ENCODE measurements around the gene COMMD4.

The COMMD4 gene

DNA sequence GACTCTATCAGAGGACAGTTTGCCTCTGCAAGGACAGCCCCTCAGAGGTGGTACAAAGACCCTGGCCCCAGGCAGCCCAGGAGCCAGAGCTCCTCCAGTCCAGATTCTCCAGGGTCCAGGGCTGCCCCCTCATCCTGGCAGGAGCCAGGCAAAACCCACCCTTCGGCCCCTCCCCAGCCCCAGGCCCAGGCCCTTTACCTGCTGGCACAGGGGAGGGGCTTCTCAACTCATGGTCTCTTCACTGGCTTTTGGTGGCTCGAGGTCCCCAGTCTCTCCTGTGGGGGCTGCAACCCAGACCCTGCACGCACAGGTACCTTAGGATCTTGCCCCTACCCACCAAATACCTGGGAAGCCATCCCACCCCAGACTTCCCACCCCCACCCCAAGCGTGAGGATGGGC is 19.5 kb downstream of the COMMD4 start:
- TF ChIP-seq Cebpa-rat (IDR thresholded peaks at IDR 0.05), result no peak
- H3K4me3 ChIP-seq, result no peak overlapping the region
- H3K27me3 ChIP-seq, result no peaks in the 10 kb centered on the region
- peaks cover 0 to 83% (median 22%) of the 10 kb centered on the region in 11 experiments; a peak in 15 of 22 replicates for H4K20me1 ChIP-seq
- no peak overlapping the region for H3K9ac ChIP-seq
- no peak overlapping the region for H3K27ac ChIP-seq
- peaks cover 0 to under 1% (median 0%) of the 10 kb centered on the region in 11 experiments; a peak in 1 of 22 replicates for H3K9me3 ChIP-seq (replicated peaks in 1 of 11)
- no peak overlapping the region for H3K4me2 ChIP-seq
- H3K4me1 ChIP-seq, result peaks cover 4 to 35% (median 19%) of the 10 kb centered on the region in 10 experiments
- H3K36me3 ChIP-seq, result peaks cover 36 to 86% (median 56%) of the 10 kb centered on the region in 11 experiments

DNA sequence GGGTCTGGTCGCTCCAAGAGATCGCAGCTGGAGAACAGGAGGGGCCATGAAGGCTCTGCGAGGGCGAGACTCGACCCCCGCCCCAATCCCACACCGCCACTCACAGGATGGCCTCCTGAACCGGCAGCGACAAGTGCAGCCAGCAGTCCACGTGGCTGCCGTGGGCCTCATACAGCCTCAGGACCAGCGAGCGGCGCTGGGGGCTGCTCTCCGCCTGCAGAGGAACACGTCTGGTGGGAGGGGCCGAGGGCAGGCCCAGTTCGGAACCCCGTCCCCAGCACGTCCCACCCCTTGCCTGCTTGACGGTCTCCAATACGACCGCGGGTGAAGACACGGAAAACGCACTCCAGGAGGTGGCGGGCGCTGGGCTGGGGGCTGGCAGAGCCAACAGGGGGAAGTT is 20.1 kb downstream of the COMMD4 start:
- Histone ChIP-seq H4K20me1 (peaks cover 0 to 83% (median 22%) of the 10 kb centered on the region in 11 experiments; a peak in 16 of 22 replicates), H3K27me3 (no peaks in the 10 kb centered on the region), H3K27ac (no peak overlapping the region), H3K4me3 (no peak overlapping the region), H3K9me3 (replicated peaks in 1 of 11) (no peaks in the 10 kb centered on the region), H3K9ac (no peak overlapping the region), H3K4me1 (peaks cover 0 to 28% (median 12%) of the 10 kb centered on the region in 10 experiments; a peak in 16 of 20 replicates), H3K36me3 (peaks cover 38 to 90% (median 62%) of the 10 kb centered on the region in 11 experiments), H3K4me2 (no peak overlapping the region)
- TF ChIP-seq Cebpa-rat (IDR thresholded peaks at IDR 0.05), result no peak

DNA sequence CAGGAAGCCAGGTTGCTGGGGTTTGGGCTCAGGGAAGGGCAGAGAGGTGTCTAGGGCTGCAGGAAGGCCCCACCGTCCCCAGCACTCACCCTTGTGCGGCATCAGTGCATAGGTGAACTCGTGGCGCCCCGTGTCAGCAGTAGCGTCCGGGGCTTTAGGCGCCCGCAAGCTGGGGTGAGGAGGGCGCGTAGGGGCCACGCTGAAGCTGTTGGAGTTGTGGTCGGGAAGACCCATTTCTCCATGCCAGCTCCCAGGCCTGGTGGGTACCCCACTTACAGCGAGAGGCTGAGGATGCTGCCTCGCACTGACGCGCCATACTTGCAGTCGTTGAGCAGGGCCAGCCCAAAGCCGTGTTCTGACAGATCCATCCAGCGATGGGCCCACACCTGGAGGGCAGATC is 20.7 kb downstream of the COMMD4 start:
- peaks cover 44 to 92% (median 67%) of the 10 kb centered on the region in 11 experiments for H3K36me3 ChIP-seq
- H3K27me3 ChIP-seq, result no peaks in the 10 kb centered on the region
- no peak for TF ChIP-seq Cebpa-rat (IDR thresholded peaks at IDR 0.05)
- H3K4me2 ChIP-seq, result no peak overlapping the region
- no peak overlapping the region for H3K27ac ChIP-seq
- H3K4me3 ChIP-seq, result no peak overlapping the region
- H3K9ac ChIP-seq, result no peak overlapping the region
- H3K9me3 ChIP-seq (replicated peaks in 1 of 11), result no peaks in the 10 kb centered on the region
- H3K4me1 ChIP-seq, result peaks cover 0 to 23% (median 8%) of the 10 kb centered on the region in 10 experiments; a peak in 12 of 20 replicates
- peaks cover 0 to 85% (median 24%) of the 10 kb centered on the region in 11 experiments; a peak in 16 of 22 replicates for H4K20me1 ChIP-seq

DNA sequence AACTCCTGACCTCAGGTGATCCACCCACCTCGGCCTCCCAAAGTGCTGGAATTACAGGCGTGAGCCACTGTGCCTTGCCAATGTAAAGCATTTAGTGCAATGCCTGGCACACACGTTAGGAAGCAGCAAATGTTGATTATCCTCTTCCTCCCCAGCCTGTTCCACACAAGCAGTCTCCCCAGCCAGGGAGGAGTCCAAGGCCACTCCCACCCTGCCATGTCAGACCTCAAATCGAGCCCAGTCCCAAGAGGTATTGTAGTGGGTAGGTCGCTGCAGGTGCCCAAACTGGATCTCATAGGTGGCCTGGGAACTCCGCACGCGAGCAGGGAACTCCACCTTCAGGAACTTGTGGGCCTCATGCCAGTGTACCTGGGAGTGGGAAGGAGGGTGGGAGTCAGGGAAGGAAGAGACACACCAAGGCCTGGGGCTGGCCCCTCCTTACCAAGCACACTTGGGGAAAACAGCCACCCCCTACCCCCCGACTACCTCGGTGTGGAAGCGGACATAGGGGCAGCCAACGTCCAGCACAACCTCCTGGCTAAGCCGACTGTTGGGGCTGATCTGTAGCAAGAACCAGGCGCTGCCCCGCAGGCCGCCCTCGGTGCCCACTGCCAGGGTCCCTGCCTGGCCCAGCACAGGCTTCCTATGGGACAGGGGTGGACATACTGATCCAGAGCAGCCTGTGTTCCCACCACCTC is 22.3 kb downstream of the COMMD4 start:
- no peaks in the 10 kb centered on the region for H3K9me3 ChIP-seq (replicated peaks in 1 of 11)
- H3K4me2 ChIP-seq, result no peak overlapping the region
- H3K36me3 ChIP-seq, result peaks cover 54 to 97% (median 72%) of the 10 kb centered on the region in 11 experiments
- H4K20me1 ChIP-seq, result peaks cover 0 to 85% (median 26%) of the 10 kb centered on the region in 11 experiments; a peak in 17 of 22 replicates
- peaks cover 0 to 29% (median 13%) of the 10 kb centered on the region in 10 experiments; a peak in 16 of 20 replicates for H3K4me1 ChIP-seq
- no peaks in the 10 kb centered on the region for H3K27me3 ChIP-seq
- no peak overlapping the region for H3K9ac ChIP-seq
- no peak for TF ChIP-seq Cebpa-rat (IDR thresholded peaks at IDR 0.05)
- no peak overlapping the region for H3K4me3 ChIP-seq
- H3K27ac ChIP-seq, result no peak overlapping the region

DNA sequence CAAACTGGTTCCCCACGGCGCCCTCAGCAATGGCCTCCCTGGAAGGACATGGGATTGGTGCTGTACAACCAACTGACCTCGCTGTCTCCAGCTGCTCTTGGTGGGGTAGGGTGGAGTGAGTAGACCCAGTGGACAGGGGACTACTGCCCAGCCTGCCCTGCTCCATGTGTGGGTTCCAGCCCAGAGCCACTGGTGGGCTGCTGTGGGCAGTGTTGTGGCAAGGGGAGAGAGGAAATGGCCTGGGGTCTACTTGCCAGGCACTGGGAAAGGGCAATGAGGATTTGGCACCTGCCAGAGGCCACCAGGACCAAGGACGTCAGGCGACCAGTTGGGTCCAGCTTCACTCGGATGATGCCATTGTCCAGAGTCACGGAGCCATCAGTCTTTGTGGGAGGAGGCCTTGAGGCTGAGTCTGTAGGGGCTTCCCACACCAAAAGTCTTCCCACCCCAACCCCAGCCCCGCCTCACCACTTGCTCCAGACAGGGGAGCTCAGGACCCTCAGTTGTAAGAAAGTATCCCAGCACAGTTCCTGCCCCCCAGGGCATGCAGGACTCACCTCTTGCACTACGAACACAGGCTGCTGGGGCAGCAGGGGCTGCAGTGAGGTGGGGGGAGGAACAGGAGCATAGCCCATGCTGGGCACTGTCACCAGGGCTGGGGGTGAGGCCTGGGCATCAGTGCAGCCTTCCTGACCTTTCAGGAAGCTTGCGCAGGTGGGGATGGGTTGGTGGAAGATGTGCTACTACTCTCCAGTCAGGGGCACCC is 23.1 kb downstream of the COMMD4 start:
- no peak for TF ChIP-seq Cebpa-rat (IDR thresholded peaks at IDR 0.05)
- no peak overlapping the region for H3K27ac ChIP-seq
- H3K4me2 ChIP-seq, result no peak overlapping the region
- no peak overlapping the region for H3K9ac ChIP-seq
- H3K4me3 ChIP-seq, result no peak overlapping the region
- peaks cover 0 to 31% (median 20%) of the 10 kb centered on the region in 10 experiments; a peak in 16 of 20 replicates for H3K4me1 ChIP-seq
- no peaks in the 10 kb centered on the region for H3K27me3 ChIP-seq
- no peaks in the 10 kb centered on the region for H3K9me3 ChIP-seq (replicated peaks in 1 of 11)
- H3K36me3 ChIP-seq, result peaks cover 58 to 98% (median 74%) of the 10 kb centered on the region in 11 experiments
- peaks cover 0 to 84% (median 21%) of the 10 kb centered on the region in 11 experiments; a peak in 16 of 22 replicates for H4K20me1 ChIP-seq

DNA sequence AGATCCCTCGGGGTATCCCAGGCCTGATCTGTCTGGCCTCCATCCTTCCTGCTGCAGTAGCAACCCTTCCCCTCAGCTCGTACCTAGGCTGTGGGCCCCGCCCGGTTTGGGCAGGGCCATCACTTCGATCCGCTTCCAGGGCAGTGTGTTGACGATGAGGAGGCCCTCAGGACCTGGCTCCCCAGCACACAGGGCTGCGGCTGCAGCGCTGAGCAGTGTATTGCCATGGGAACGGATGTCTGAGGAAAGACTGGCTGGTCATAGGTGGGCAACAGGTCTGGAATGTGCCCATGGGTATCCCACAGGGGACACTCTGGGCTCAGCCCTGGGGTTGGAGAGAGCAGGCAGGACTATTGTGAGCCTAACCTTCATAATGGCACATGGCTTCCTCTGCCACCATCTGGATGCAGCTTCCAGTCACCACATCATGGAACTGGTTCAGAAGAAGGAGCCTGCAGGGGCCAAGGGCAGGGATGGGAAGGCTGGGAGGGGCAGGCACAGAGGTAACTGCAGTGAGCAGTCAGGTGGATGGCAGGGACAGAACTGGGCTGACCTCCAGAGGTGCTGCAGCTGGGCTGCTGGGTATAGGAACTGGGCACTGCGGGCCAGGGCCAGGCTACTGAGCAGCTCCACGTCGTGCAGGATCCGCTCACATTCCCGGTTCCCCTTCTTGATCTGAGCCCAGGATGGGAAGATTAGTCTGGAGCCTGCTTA is 23.8 kb downstream of the COMMD4 start:
- H3K4me1 ChIP-seq, result peaks cover 0 to 26% (median 21%) of the 10 kb centered on the region in 10 experiments; a peak in 17 of 20 replicates
- H3K9ac ChIP-seq, result no peak overlapping the region
- no peaks in the 10 kb centered on the region for H3K9me3 ChIP-seq (replicated peaks in 1 of 11)
- H3K36me3 ChIP-seq, result peaks cover 58 to 98% (median 76%) of the 10 kb centered on the region in 11 experiments
- H4K20me1 ChIP-seq, result peaks cover 0 to 84% (median 21%) of the 10 kb centered on the region in 11 experiments; a peak in 15 of 22 replicates
- H3K27ac ChIP-seq, result no peak overlapping the region
- no peak overlapping the region for H3K4me2 ChIP-seq
- H3K27me3 ChIP-seq, result no peaks in the 10 kb centered on the region
- no peak for TF ChIP-seq Cebpa-rat (IDR thresholded peaks at IDR 0.05)
- no peak overlapping the region for H3K4me3 ChIP-seq

DNA sequence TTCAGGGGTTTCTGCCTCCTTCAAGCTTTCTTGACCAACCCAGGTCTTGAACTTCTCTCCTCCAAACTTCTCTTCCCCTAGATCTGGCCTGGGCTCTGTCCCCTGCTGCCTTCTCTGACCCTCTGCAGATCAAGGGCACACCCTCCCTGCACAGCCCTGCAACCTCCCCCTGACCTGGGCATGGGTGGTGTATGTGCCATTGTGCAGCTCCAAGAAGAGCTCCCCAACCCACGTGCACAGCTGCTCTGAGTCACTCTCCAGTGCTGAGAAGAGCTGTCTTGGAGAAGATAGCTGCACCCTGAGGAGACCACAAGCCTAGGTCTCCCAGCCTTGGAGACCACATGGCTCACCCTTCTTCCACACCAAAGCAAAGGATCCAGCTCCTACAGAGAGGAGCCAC is 24.5 kb downstream of the COMMD4 start:
- H4K20me1 ChIP-seq, result peaks cover 0 to 82% (median 21%) of the 10 kb centered on the region in 11 experiments; a peak in 13 of 22 replicates
- no peak overlapping the region for H3K4me2 ChIP-seq
- no peaks in the 10 kb centered on the region for H3K27me3 ChIP-seq
- TF ChIP-seq Cebpa-rat (IDR thresholded peaks at IDR 0.05), result no peak
- H3K27ac ChIP-seq, result no peak overlapping the region
- H3K4me3 ChIP-seq, result no peak overlapping the region
- no peak overlapping the region; a peak in 1 of 22 replicates for H3K9ac ChIP-seq
- H3K4me1 ChIP-seq, result peaks cover 0 to 26% (median 21%) of the 10 kb centered on the region in 10 experiments; a peak in 17 of 20 replicates
- H3K36me3 ChIP-seq, result peaks cover 64 to 98% (median 76%) of the 10 kb centered on the region in 11 experiments
- no peaks in the 10 kb centered on the region for H3K9me3 ChIP-seq (replicated peaks in 1 of 11)

DNA sequence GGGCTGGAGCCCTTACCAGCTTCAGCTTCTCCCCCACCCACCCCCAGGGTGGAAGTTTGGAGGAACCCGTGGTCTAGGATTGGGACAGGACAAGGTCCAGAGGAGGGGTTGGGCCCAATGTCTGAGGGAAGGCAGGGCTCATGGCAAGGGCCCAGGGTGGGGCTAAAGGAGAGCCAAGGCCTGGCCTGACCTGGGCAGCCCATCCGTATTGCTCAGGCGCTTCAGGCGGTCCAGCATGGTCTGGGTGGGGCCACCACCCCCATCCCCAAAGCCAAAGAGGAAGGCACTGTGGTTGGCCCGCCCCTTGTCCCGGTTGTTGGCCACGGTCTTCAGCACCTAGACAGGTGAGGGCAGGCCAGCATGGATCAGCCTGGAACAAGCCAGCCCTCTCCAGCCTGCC is 25.0 kb downstream of the COMMD4 start:
- Histone ChIP-seq H4K20me1 (peaks cover 0 to 83% (median 20%) of the 10 kb centered on the region in 11 experiments; a peak in 13 of 22 replicates), H3K27ac (no peak overlapping the region), H3K9me3 (replicated peaks in 1 of 11) (no peaks in the 10 kb centered on the region), H3K4me1 (peaks cover 0 to 26% (median 21%) of the 10 kb centered on the region in 10 experiments; a peak in 17 of 20 replicates), H3K27me3 (no peaks in the 10 kb centered on the region), H3K4me3 (no peak overlapping the region), H3K36me3 (peaks cover 68 to 98% (median 78%) of the 10 kb centered on the region in 11 experiments), H3K4me2 (no peak overlapping the region; a peak in 1 of 22 replicates), H3K9ac (no peak overlapping the region; a peak in 1 of 22 replicates)
- no peak for TF ChIP-seq Cebpa-rat (IDR thresholded peaks at IDR 0.05)

All from BLaER1 treated with 17β-estradiol and CSF1 and Interleukin-3, amounts not matched to agents 10 nM and 100 nM (cell line).